NCI-H2107 treated with DMSO at 0.1 percent for 48 hours (cell line): Measurements from ENCODE around the gene SQOR.

Experiments
- DNase-seq: peaks from one replicate; lab custom pipeline; 2025; ENCODE audit not compliant: unreplicated experiment; lab: John Stamatoyannopoulos, UW

SQOR gene

DNA sequence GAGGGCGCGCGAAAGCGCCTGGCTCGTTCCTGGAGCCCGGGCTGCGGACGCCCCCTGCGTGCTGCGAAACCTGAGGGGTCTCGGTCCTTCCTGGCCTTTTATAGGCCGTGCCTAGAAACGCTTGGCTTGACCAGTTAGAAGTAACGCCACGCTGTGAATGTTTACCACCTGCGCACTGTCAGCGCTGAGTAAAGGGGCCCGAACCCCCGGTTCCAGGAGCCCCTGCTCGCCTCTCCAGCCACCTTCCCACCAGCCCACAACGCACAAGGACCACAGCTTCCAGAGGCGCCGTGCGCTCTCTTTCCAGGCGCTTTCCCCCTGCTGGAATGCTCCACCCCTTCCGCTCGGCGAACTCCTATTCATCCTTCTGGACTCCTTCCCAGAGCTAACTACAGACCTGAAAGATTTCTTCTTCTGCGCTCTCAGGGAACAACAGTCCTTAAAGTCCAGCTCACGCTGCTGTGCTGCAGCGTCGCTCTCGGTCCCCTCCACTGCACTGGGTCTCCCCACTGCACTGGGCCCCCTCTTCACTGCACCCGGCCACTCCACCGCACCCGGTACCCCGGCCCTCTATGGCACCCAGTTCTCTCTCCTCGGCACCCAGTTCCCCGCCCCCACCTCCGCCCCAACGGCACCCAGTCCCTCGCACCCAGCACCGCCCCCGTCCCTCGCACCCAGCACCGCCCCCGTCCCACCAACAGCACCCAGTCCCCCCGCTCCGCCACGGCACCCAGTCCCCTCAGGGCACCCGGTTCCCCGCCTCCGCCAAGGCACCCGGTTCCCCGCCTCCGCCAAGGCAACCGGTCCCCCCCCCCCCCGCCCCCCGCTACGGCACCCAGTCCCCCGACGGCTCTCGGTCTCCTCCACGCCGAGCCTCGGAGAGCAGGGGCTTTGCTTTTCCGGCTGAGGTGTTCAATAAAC is 69.8 kb downstream of the SQOR start:
- no peak for DNase-seq

GRCh38 chr15:45705510-45706473 is 71.0 kb downstream of the SQOR start:
- peak; percentile 61 for DNase-seq

GRCh38 chr15:45710657-45711056 is 75.8 kb downstream of the SQOR start:
- DNase-seq = no peak

GRCh38 chr15:45714590-45715488 is 80.0 kb downstream of the SQOR start:
- DNase-seq = peak; percentile 4

DNA sequence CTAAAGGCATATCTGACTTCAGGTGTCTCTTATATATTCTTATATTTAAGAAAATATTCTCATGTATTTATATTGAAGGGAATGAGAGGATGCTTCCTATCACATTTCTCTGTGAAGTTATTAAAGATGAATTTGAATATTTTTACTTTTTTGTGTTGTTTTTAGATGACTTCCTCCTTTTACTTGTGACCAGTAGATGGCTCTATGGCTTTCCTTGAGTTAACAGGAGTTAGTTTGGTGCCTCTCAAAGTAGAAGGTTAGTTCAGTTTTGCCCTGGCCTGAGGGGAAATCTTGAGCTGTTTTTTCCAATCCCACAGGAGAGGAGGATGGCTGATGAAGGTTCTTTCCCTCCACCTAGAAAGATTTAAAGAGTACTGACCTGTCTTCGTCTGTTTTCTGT is 80.7 kb downstream of the SQOR start:
- DNase-seq = peak; percentile 1

DNA sequence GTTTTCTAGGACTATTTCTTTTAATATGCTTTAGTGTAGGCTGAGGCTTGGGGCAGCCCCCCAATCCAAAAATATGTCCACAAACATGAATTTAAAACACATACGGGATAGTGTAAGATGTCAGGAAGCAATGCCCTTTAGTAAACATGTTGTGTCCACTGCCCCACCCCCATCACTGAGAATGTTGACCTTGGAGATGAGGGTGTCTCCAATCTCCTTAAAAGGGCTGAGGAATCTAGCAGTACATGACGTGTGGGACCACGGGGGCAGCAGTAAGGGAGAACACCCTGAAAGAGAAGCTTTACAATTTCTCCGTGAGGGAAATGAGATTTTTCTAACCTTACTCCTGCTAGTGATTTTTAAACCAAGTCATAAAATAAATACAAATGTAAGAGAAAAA is 84.7 kb downstream of the SQOR start:
- no peak for DNase-seq

GRCh38 chr15:45720183-45720582 is 85.4 kb downstream of the SQOR start:
- DNase-seq = no peak

- no peak for DNase-seq
These were observed 93.8 kb downstream of the SQOR start for GRCh38 chr15:45728641-45729040.

GRCh38 chr15:45729141-45729540 is 94.3 kb downstream of the SQOR start:
- no peak for DNase-seq

GRCh38 chr15:45731343-45731742 is 96.5 kb downstream of the SQOR start:
- no peak for DNase-seq

GRCh38 chr15:45732662-45733061 is 97.8 kb downstream of the SQOR start:
- no peak for DNase-seq

DNA sequence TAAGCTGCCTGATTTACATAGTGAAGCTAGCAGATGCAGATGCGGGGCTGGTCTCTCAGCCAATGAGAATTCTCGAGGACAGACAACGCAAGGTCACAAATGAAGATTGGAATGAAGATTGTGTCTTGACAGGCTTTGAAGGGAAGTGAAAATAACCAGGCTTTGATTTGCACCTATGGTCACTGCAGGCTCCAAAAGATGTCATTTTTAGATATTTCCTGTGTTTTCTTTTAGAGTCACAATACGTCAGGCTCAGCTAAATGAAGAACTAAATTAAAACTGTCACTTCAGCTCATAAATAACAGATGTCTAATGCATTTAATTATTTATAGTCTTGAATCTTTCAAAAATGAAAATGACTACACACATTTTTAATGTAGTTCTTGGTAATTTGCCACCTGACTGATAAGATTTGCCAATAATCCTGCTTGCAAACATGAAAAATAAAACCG is 99.5 kb downstream of the SQOR start:
- DNase-seq = no peak
